Panc1 (cell line): ENCODE results near the gene PEPD. TPM values are rescaled to one million over a fixed set of nuclear protein-coding genes. Genes with fewer than 3 reads are reported as not detected.

Experiments used
- ATAC-seq: fragments of 200-7000 bp; cut with Tn5 transposase; 2 replicates; pipeline ENCODE4 v1.9.1; 2020; ENCODE audit warnings: mild to moderate bottlenecking, moderate library complexity
- BruUV-seq: library from RNA; stranded (reverse); fragments of 400-500 nt; replicated peaks from 2 replicates; lab custom pipeline; 2021; lab: Mats Ljungman, UMichigan
- CTCF ChIA-PET: fragments of 300-600 bp; sonication (Branson Sonifier 250); formaldehyde crosslinking; loops from one replicate; lab custom pipeline; 2022; ENCODE audit warnings: antibody characterized with exemption; lab: Charles Lee
- POLR2A ChIA-PET: fragments of 300-600 bp; sonication (Branson Sonifier 250); formaldehyde crosslinking; loops from one replicate; lab custom pipeline; 2022; ENCODE audit warnings: antibody characterized with exemption; lab: Charles Lee
- DNase-seq: peaks from one replicate; pipeline ENCODE4 v3.0.0-alpha.2; 2010; ENCODE audit warnings: low read depth, low spot score
- H3K27ac ChIP-seq: 2 replicates; pipeline ENCODE4 v1.5.1; 2011; ENCODE audit warnings: mild to moderate bottlenecking, low read length, inconsistent platforms
- H3K27me3 ChIP-seq: fragments of 200-500 bp; sonication (Bioruptor generic); 2 replicates; pipeline ENCODE4 v1.6.0; 2014; ENCODE audit warnings: low read length, inconsistent platforms; ENCODE audit not compliant: control insufficient read depth, insufficient read depth
- H3K36me3 ChIP-seq: fragments of 200-500 bp; sonication (Bioruptor generic); 2 replicates; pipeline ENCODE4 v1.5.1; 2014; ENCODE audit warnings: inconsistent platforms, mild to moderate bottlenecking, low read length, moderate library complexity; ENCODE audit not compliant: control insufficient read depth, insufficient read depth
- H3K4me1 ChIP-seq: 2 replicates; pipeline ENCODE4 v1.5.1; 2011; ENCODE audit warnings: inconsistent platforms, mild to moderate bottlenecking, low read length, moderate library complexity; ENCODE audit not compliant: control insufficient read depth, insufficient read depth
- H3K4me3 ChIP-seq, 2 experiments: 2 replicates each; pipeline ENCODE4 v1.5.1; 2011 to 2012; ENCODE audit warnings: low read depth in 2 of 2, low read length in 2 of 2, mild to moderate bottlenecking in 2 of 2, inconsistent platforms in 1 of 2, moderate library complexity in 1 of 2
- H3K9me3 ChIP-seq: fragments of 200-500 bp; sonication (Bioruptor generic); 2 replicates; pipeline ENCODE4 v1.5.1; 2014; ENCODE audit warnings: low read depth, mild to moderate bottlenecking, inconsistent platforms, low read length, moderate library complexity; ENCODE audit not compliant: control insufficient read depth, insufficient read depth
- POLR2AphosphoS5 ChIP-seq: IDR thresholded peaks from 2 replicates; pipeline ENCODE4 v1.6.1; 2012; ENCODE audit warnings: mild to moderate bottlenecking, low read depth, low read length, moderate library complexity
- SIN3A ChIP-seq: IDR thresholded peaks from 2 replicates; pipeline ENCODE4 v1.6.1; 2012; ENCODE audit warnings: low read depth, mild to moderate bottlenecking, low read length, moderate library complexity, borderline replicate concordance; ENCODE audit not compliant: insufficient read depth
- TCF7L2 ChIP-seq: IDR thresholded peaks from 2 replicates; pipeline ENCODE4 v1.6.1; 2011; ENCODE audit warnings: mild to moderate bottlenecking, low read depth, low read length, inconsistent platforms
- in situ Hi-C: cut with HindIII; loops from 2 replicates; pipeline ENCODE4 v1.10.0; 2016; ENCODE audit warnings: low sequenced_read_pairs, low pct_unique_long_range_greater_than_20kb
- intact Hi-C: fragments of 100-400 bp; cut with micrococcal nuclease; formaldehyde crosslinking; loops from one replicate; pipeline ENCODE4 v1.10.0; 2022; ENCODE audit not compliant: unreplicated experiment
- total RNA-seq: library from RNA; stranded (reverse); gene quantifications from one replicate; pipeline ENCODE4 v1.2.1, GENCODE V29; 2021; ENCODE audit not compliant: unreplicated experiment
- TF ChIP-seq, protein P1 (sequence below), 2 experiments: IDR thresholded peaks; 2 replicates each; pipeline ENCODE4 v1.6.1; 2011 to 2012; ENCODE audit warnings: low read depth in 2 of 2, control low read depth in 1 of 2, low read length in 1 of 2, mild to moderate bottlenecking in 1 of 2, moderate library complexity in 1 of 2; ENCODE audit not compliant: insufficient read depth in 1 of 2
- TF ChIP-seq, protein P2 (sequence below): fragments of 450-650 bp; IDR thresholded peaks from 2 replicates; pipeline ENCODE4 v1.5.1; 2017; ENCODE audit warnings: mild to moderate bottlenecking

PEPD gene
- total RNA-seq, 1 experiment from 2014 or later: 102 TPM

DNA sequence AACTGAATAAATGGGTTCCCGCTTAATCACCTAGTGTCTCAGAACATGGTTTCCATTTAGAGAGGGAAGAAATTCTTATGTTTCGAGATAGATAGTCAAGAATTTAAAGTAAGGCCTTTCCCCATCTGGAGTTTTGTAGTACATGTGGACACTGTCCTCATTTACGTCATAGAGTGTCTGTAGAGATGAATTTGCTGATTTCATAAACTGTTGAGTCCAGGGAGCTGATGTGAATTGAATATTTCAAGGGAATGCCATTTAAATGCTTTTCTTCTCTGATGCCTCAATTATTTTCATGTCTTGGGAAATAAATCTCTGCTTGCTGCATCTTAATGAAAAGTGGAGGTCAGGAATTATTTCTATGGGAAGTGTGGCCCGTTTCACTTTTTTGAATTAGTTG is 138.6 kb downstream of the PEPD start:
- BruUV-seq: no TSS peak
- ChIA-PET CTCF (no interaction called here), POLR2A (no interaction called here)
- H3K4me3 ChIP-seq: no peak overlapping the region
- H3K27ac ChIP-seq: no peak overlapping the region
- in situ Hi-C loops (no loop called here), intact Hi-C loops (no loop called here)
- peaks cover 4% of the 10 kb centered on the region for H3K4me1 ChIP-seq
- no peak for ATAC-seq
- 0 out of 2 replicates have a peak, but pooled peaks cover 5% of the 10 kb centered on the region for H3K36me3 ChIP-seq
- TF ChIP-seq, protein P1, sequence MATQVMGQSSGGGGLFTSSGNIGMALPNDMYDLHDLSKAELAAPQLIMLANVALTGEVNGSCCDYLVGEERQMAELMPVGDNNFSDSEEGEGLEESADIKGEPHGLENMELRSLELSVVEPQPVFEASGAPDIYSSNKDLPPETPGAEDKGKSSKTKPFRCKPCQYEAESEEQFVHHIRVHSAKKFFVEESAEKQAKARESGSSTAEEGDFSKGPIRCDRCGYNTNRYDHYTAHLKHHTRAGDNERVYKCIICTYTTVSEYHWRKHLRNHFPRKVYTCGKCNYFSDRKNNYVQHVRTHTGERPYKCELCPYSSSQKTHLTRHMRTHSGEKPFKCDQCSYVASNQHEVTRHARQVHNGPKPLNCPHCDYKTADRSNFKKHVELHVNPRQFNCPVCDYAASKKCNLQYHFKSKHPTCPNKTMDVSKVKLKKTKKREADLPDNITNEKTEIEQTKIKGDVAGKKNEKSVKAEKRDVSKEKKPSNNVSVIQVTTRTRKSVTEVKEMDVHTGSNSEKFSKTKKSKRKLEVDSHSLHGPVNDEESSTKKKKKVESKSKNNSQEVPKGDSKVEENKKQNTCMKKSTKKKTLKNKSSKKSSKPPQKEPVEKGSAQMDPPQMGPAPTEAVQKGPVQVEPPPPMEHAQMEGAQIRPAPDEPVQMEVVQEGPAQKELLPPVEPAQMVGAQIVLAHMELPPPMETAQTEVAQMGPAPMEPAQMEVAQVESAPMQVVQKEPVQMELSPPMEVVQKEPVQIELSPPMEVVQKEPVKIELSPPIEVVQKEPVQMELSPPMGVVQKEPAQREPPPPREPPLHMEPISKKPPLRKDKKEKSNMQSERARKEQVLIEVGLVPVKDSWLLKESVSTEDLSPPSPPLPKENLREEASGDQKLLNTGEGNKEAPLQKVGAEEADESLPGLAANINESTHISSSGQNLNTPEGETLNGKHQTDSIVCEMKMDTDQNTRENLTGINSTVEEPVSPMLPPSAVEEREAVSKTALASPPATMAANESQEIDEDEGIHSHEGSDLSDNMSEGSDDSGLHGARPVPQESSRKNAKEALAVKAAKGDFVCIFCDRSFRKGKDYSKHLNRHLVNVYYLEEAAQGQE (IDR thresholded peaks at IDR 0.05; ENCODE audit: insufficient read depth in 1 of 2, low read depth in 2 of 2, low read length in 1 of 2): no peak
- no peak for TF ChIP-seq SIN3A
- TF ChIP-seq, protein P2, sequence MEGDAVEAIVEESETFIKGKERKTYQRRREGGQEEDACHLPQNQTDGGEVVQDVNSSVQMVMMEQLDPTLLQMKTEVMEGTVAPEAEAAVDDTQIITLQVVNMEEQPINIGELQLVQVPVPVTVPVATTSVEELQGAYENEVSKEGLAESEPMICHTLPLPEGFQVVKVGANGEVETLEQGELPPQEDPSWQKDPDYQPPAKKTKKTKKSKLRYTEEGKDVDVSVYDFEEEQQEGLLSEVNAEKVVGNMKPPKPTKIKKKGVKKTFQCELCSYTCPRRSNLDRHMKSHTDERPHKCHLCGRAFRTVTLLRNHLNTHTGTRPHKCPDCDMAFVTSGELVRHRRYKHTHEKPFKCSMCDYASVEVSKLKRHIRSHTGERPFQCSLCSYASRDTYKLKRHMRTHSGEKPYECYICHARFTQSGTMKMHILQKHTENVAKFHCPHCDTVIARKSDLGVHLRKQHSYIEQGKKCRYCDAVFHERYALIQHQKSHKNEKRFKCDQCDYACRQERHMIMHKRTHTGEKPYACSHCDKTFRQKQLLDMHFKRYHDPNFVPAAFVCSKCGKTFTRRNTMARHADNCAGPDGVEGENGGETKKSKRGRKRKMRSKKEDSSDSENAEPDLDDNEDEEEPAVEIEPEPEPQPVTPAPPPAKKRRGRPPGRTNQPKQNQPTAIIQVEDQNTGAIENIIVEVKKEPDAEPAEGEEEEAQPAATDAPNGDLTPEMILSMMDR: no peak
- no peak for TF ChIP-seq TCF7L2
- no peak for TF ChIP-seq POLR2AphosphoS5
- no peaks in the 10 kb centered on the region for H3K9me3 ChIP-seq
- DNase-seq: no peak
- H3K27me3 ChIP-seq: no peaks in the 10 kb centered on the region

DNA sequence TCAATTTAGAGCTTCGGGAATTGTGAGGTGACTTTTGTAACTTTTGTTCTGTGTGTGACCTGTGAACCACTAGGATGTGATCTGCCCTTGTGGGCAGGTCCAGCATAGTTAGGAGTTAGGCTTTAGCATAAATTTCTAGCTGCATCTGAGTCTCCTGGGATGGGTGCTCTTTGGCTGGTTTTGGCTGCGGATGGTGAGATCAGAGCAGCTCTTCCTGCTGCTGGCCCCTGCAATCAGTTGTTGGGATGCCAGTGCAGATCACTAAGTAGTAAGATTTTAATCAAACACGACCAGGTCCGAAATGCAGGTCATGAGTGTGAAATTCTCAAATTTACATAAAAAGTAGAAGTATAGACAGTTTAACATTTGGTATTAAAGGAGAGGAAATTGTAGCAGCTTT is 139.6 kb downstream of the PEPD start:
- ATAC-seq: no peak
- no peak for TF ChIP-seq SIN3A
- TF ChIP-seq, protein P1 (IDR thresholded peaks at IDR 0.05; ENCODE audit: insufficient read depth in 1 of 2, low read depth in 2 of 2, low read length in 1 of 2): no peak
- TF ChIP-seq, protein P2: no peak
- TF ChIP-seq POLR2AphosphoS5: no peak
- TF ChIP-seq TCF7L2: no peak
- no TSS peak for BruUV-seq
- Histone ChIP-seq H3K9me3 (no peaks in the 10 kb centered on the region), H3K27me3 (no peaks in the 10 kb centered on the region), H3K27ac (no peak overlapping the region), H3K36me3 (0 out of 2 replicates have a peak, but pooled peaks cover 5% of the 10 kb centered on the region), H3K4me3 (no peak overlapping the region), H3K4me1 (peaks cover 14% of the 10 kb centered on the region)
- DNase-seq: no peak
- CTCF ChIA-PET: interaction anchor here (0.6 to 1.0 kb wide), 2 partner anchors 12 to 142 kb away, joined by 3 read pairs; no protein-coding TSS in a partner anchor
- intact Hi-C loops: no loop called here
- POLR2A ChIA-PET: interaction anchor here (1.1 kb wide), 1 partner anchor 9 kb away, joined by 3 read pairs; the partner anchor contains the start of gene CEBPG
- in situ Hi-C loops: no loop called here
